Endometrium (tissue), 2 donors: Measurements from ENCODE around the gene MACF1.

ENCODE experiments used
- FAIRE-seq: peaks from 2 replicates; lab custom pipeline; 2012; peaks lifted over from hg19 to GRCh38; lab: Jason Lieb, UNC
- donor health status: control.
- donor health status: control.

Gene MACF1

GRCh38 chr1:39214998-39215873, 10.7 kb downstream of the MACF1 start:
- FAIRE-seq, result no peak

- no peak for FAIRE-seq
Measured at GRCh38 chr1:39216771-39217170, 12.3 kb downstream of the MACF1 start.

- FAIRE-seq, result no peak
Measured at GRCh38 chr1:39220891-39221870, 16.7 kb downstream of the MACF1 start.

DNA sequence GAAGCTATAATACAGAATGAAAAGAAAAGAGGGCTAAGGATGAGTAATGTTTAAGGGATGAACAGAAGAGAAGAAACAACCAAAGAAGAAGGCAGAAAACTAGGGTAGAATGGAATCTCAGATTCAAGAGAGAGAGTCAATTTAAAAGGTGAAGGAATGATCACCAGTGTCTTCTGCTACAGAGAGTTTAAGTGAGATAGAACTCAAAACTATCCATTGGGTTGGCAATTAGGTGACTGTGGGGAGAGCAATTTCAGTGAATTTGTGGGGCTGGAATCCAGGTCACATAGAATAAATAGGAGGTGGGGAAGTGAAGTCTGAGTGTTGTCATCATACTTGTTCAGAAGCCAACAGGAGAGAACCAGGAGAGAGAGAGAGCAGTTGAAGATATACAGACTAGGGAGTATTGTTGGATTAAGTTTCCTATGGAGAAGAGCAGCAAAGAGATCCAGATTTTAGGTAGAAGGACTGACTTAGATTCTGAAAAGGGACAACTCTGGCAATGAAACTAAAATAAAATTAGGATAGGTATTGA, 19.9 kb downstream of the MACF1 start:
- FAIRE-seq, result no peak

GRCh38 chr1:39226836-39227235, 22.3 kb downstream of the MACF1 start:
- no peak for FAIRE-seq

GRCh38 chr1:39228252-39228651, 23.8 kb downstream of the MACF1 start:
- FAIRE-seq, result no peak

DNA sequence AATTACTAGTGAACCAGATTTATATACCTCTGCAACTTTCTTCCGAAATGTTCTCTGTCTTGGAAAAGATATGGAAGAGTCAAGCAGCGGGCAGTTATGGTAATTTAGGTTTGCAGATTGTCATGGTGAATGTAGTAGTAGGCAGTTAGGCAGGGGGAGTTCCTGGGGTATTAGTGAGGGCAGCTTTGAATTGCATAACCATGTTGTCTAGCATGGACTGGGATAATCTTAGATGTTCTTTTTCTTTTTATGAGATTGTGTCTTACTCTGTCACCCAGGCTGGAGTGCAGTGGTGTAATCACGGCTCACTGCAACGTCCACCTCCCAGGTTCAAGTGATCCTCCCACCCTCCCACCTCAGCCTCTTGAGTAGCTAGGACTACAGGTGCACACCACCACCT, 25.0 kb downstream of the MACF1 start:
- no peak for FAIRE-seq

GRCh38 chr1:39230261-39231190, 26.0 kb downstream of the MACF1 start:
- FAIRE-seq, result no peak

GRCh38 chr1:39236971-39237370, 32.5 kb downstream of the MACF1 start:
- no peak for FAIRE-seq

GRCh38 chr1:39238476-39238875, 34.0 kb downstream of the MACF1 start:
- FAIRE-seq, result no peak

GRCh38 chr1:39239968-39240367, 35.5 kb downstream of the MACF1 start:
- no peak for FAIRE-seq

- no peak for FAIRE-seq
Measured at GRCh38 chr1:39243302-39243701, 38.8 kb downstream of the MACF1 start.

DNA sequence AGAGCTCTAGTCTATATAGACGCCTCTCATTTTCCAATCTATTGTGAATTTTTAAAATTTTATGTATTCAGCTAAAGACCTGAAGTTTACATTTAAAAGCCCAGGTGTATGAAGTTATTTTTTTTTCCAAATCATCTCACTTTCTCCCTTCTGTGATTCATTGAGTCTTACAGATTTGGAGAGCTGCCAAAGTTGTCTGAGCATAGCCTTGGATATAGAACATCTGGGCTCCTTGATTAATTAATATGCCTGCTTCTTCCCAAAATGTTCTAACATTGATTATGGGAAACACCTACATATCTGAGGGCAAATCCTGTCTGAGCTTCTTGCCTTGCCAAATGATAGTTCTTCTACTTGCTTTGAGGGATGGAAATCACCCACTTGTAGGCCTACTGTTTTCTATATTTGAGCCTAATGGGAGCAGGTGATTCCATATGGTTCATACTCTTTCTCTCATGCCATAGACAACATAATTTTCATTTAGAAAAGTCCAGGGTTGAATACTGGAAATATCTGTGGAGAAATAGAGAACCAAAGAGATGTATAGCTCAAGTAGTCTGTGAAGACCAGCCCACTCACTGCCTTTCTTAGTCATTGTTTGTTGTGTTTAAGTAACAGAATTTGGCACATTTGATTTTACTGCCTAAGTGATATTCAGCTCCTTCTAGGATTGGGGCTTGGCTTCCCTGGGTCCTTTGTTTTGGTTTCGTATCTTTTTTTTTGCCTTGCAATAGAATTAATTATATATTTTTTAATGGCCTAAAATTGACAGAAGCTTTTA, 46.2 kb downstream of the MACF1 start:
- no peak for FAIRE-seq

GRCh38 chr1:39255222-39255621, 50.7 kb downstream of the MACF1 start:
- no peak for FAIRE-seq

DNA sequence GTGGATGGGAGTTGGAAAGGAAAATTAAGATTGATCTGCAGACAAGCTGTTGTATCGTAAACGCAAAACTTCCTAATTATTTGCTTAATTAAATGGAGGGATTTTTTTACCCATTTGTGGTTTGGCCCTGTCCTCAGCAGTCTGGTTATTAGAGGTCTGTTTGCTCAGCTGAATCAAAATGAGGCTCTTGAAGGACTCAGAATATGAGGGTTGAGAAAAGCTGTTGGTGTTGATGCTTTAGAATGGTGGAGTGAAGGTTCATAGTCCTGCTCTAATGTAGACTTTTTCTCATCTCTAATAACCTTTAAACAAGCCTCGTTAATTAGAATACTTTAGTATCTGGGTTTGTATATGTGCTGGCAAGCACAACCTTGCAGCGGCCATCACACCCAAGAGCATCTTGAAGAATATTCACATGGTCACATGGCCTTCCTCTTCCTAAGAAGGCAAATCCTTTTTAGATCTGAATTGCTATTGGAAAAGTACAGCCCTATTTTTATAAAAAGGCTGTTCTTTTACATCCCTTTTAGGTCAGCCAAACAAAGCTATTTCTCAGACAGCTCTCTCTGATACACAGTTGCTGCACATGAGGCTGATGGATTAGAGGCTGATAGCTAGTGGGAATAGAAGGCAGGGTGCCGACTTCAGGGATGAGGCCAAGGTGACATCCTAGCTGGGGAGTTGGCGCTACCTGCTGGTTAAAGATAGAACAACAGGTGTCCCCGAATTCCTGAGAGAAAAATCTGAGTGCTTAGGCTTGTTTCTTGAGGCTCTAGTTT, 53.8 kb downstream of the MACF1 start:
- FAIRE-seq, result no peak

DNA sequence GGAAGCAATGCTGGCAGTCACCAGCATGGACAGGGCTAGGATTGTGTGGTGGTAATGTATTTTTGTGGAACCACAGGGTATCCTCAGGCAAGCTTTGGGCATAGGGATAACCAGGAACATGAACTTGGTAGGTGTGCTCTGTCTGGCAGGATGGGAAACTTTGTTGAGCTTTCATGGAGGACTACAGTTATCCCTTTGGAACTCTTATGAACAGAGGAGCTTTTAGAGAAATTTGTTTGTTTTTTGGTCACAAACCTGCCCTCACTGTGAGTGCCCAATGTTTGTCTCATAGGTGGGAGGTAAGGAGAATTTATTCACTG, 54.4 kb downstream of the MACF1 start:
- FAIRE-seq, result no peak

DNA sequence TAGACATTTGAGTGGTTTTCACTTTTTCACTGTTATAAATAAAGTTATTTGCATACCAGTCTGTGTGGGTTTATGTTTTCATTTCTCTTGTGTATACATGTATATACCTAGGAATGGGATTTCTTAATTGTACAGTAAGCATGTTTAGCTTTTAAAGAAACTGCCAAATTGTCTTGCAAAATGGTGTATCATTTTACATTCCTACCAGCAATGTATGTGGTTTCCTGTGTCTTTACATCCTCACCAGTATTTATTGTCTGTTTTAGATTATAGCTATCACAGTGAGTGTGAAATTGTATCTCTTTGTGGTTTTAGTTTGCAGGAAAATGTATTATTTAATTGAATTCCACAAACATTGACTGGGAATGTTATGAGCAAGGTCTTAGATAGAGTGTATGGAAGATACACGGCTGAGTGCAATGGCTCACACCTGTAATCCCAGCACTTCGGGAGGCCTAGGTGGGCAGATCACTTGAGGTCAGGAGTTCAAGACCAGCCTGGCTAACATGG, 57.3 kb downstream of the MACF1 start:
- no peak for FAIRE-seq

DNA sequence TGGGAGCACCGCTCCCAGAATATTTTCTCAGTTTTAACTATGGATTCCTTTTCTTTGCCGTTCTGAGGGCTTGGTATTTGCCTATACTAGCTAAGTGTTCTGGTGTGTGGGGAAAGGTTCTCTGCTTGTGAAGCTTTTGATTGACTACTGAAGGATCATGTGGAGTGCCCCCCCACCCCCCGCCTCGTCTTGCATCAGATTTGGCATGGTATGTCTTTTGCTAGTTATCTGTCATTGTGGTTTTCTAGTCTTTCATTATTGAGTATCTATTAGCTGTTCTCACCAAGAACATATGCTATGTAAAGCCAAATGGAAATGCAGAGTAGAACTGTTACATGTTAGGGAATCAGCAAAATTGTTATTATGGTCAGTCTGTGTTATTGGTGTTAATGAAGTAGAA, 58.3 kb downstream of the MACF1 start:
- no peak for FAIRE-seq

DNA sequence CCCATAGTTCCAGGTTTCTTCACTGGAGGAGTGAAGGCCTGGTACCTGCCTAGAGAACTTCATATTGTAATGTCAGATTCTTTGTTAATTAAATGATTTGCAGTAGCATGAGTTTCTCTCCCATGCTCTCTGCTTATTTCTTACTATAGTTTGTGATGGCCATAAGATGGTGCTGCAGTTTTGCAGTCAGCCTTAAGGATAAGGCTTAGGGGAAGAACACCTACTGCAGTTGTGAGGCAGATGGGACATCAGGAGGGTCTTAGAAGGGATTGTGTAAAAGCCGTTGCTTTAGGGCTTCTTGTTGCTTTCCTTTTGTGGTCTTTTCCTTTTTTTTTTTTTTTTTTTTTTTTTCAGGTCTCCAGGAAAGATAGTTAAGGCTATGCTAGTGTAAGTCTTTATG, 61.8 kb downstream of the MACF1 start:
- FAIRE-seq, result no peak

DNA sequence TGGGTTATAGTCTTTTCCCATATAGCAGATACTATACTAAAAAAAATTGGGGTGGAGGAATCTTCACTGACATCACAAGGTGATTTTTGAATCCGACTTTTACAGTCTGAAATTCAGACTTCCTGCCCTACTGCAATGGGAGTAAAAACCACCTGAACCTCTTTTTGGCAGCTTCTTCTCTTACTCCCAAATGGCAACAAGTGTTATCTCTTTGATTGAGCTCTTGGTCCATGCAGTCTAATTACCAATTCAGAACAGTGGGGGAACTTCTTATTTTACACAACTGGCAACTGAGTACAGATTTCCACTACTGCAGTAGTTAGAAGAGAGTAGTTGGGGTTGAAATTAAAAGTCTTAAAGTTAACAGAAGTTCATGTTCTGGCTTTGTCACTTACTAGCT, 62.3 kb downstream of the MACF1 start:
- FAIRE-seq, result no peak
